DMS114 treated with DMSO at 0.1 percent for 48 hours (cell line): ENCODE measurements around the gene SPDYE2B.
"Not testable (repeated sequence)": the region's sequence is repeated elsewhere in the genome, so short reads cannot be mapped to it uniquely, and the experiment has no call there.

Experiments
- DNase-seq: peaks from one replicate; lab custom pipeline; 2025; ENCODE audit not compliant: unreplicated experiment; lab: John Stamatoyannopoulos, UW

Gene SPDYE2B

GRCh38 chr7:102698962-102699750 is 49.0 kb downstream of the SPDYE2B start:
- DNase-seq: not testable (repeated sequence)
